ENCODE measurements around the gene TMSB4X. TPM values are rescaled to one million over a fixed set of nuclear protein-coding genes. Genes with fewer than 3 reads are reported as not detected.

TMSB4X gene
- total RNA-seq, 1 donor from 2014 or later = 4,388 TPM

- FAIRE-seq = no peak
- H3K9me3 Mint-ChIP-seq (ENCODE audit: unreplicated experiment) = no peaks in the 10 kb centered on the region
Observed at GRCh38 chrX:12954376-12954775, 20.5 kb upstream of the TMSB4X start.

GRCh38 chrX:12954981-12955380 is 19.9 kb upstream of the TMSB4X start:
- Histone ChIP-seq H3K79me2 (ENCODE audit: insufficient read depth, low read length) (no peaks in the 10 kb centered on the region), H3K9me3 (ENCODE audit: insufficient read depth, low read depth, low read length) (no peaks in the 10 kb centered on the region), H4K20me1 (ENCODE audit: insufficient read depth, low read length) (no peaks in the 10 kb centered on the region), H3K27ac (ENCODE audit: low read depth, low read length) (no peak overlapping the region), H3K4me3 (ENCODE audit: insufficient read depth, low read depth, low read length) (no peak overlapping the region), H3K4me1 (ENCODE audit: insufficient read depth, low read length) (peaks cover 22% of the 10 kb centered on the region), H3K9ac (ENCODE audit: low read length) (no peak overlapping the region), H3K27me3 (ENCODE audit: insufficient read depth, low read length) (no peaks in the 10 kb centered on the region), H2AFZ (ENCODE audit: low read depth, low read length) (no peak overlapping the region), H3K4me2 (ENCODE audit: low read length) (no peak overlapping the region), H3K36me3 (ENCODE audit: insufficient read depth, low read length) (no peaks in the 10 kb centered on the region)
- TF ChIP-seq EZH2 (IDR thresholded peaks at IDR 0.05; ENCODE audit: insufficient read depth, low read length) (no peak), CTCF (IDR thresholded peaks at IDR 0.05; ENCODE audit: insufficient read depth, low read depth, low read length) (no peak)
- Mint-ChIP-seq H3K4me1 (ENCODE audit: low read depth, unreplicated experiment) (peaks cover 23% of the 10 kb centered on the region), H3K27ac (ENCODE audit: unreplicated experiment) (peak overlapping the region; percentile 53), H3K27me3 (ENCODE audit: low read depth, unreplicated experiment) (no peaks in the 10 kb centered on the region), H3K9me3 (ENCODE audit: unreplicated experiment) (no peaks in the 10 kb centered on the region), H3K36me3 (ENCODE audit: low read depth, unreplicated experiment) (no peaks in the 10 kb centered on the region), H3K4me3 (ENCODE audit: unreplicated experiment) (no peak overlapping the region)
- FAIRE-seq = no peak
- no peak for DNase-seq (ENCODE audit: low read depth)

More at GRCh38 chrX:12954376-12954775, 20.5 kb upstream of the TMSB4X start:
- no peak overlapping the region for H3K27ac Mint-ChIP-seq (ENCODE audit: unreplicated experiment)
- H3K9ac ChIP-seq (ENCODE audit: low read length) = no peak overlapping the region
- no peak overlapping the region for H2AFZ ChIP-seq (ENCODE audit: low read depth, low read length)
- peaks cover 28% of the 10 kb centered on the region for H3K4me1 ChIP-seq (ENCODE audit: insufficient read depth, low read length)
- DNase-seq (ENCODE audit: low read depth) = no peak
- no peaks in the 10 kb centered on the region for H3K27me3 ChIP-seq (ENCODE audit: insufficient read depth, low read length)
- no peaks in the 10 kb centered on the region for H3K27me3 Mint-ChIP-seq (ENCODE audit: low read depth, unreplicated experiment)
- TF ChIP-seq CTCF (IDR thresholded peaks at IDR 0.05; ENCODE audit: insufficient read depth, low read depth, low read length) = no peak
- TF ChIP-seq EZH2 (IDR thresholded peaks at IDR 0.05; ENCODE audit: insufficient read depth, low read length) = no peak
- H3K4me3 ChIP-seq (ENCODE audit: insufficient read depth, low read depth, low read length) = no peak overlapping the region
- H3K4me1 Mint-ChIP-seq (ENCODE audit: low read depth, unreplicated experiment) = peaks cover 29% of the 10 kb centered on the region
- no peaks in the 10 kb centered on the region for H3K79me2 ChIP-seq (ENCODE audit: insufficient read depth, low read length)
- no peak overlapping the region for H3K4me2 ChIP-seq (ENCODE audit: low read length)
- no peak overlapping the region for H3K4me3 Mint-ChIP-seq (ENCODE audit: unreplicated experiment)
- H3K27ac ChIP-seq (ENCODE audit: low read depth, low read length) = no peak overlapping the region
- no peaks in the 10 kb centered on the region for H4K20me1 ChIP-seq (ENCODE audit: insufficient read depth, low read length)
- H3K36me3 Mint-ChIP-seq (ENCODE audit: low read depth, unreplicated experiment) = no peaks in the 10 kb centered on the region
- no peaks in the 10 kb centered on the region for H3K36me3 ChIP-seq (ENCODE audit: insufficient read depth, low read length)
- no peaks in the 10 kb centered on the region for H3K9me3 ChIP-seq (ENCODE audit: insufficient read depth, low read depth, low read length)

GRCh38 chrX:12955882-12956703 is 18.8 kb upstream of the TMSB4X start:
- DNase-seq (ENCODE audit: low read depth) = peak; percentile 74
- peak overlapping the region; percentile 10 for H3K4me3 ChIP-seq (ENCODE audit: insufficient read depth, low read depth, low read length)
- H3K27ac ChIP-seq (ENCODE audit: low read depth, low read length) = peak overlapping the region; percentile 93
- H2AFZ ChIP-seq (ENCODE audit: low read depth, low read length) = peak overlapping the region; percentile 68
- H3K9ac ChIP-seq (ENCODE audit: low read length) = peak overlapping the region; percentile 77
- H3K4me2 ChIP-seq (ENCODE audit: low read length) = peak overlapping the region; percentile 63
- Mint-ChIP-seq H3K27me3 (ENCODE audit: low read depth, unreplicated experiment) (no peaks in the 10 kb centered on the region), H3K36me3 (ENCODE audit: low read depth, unreplicated experiment) (no peaks in the 10 kb centered on the region), H3K27ac (ENCODE audit: unreplicated experiment) (peak overlapping the region; percentile 98), H3K9me3 (ENCODE audit: unreplicated experiment) (no peaks in the 10 kb centered on the region), H3K4me3 (ENCODE audit: unreplicated experiment) (no peak overlapping the region), H3K4me1 (ENCODE audit: low read depth, unreplicated experiment) (peaks cover 12% of the 10 kb centered on the region)
- peaks cover 14% of the 10 kb centered on the region for H3K4me1 ChIP-seq (ENCODE audit: insufficient read depth, low read length)
- no peaks in the 10 kb centered on the region for H3K9me3 ChIP-seq (ENCODE audit: insufficient read depth, low read depth, low read length)
- peak; percentile 89 for FAIRE-seq
- no peak for TF ChIP-seq CTCF (IDR thresholded peaks at IDR 0.05; ENCODE audit: insufficient read depth, low read depth, low read length)
- no peaks in the 10 kb centered on the region for H3K79me2 ChIP-seq (ENCODE audit: insufficient read depth, low read length)
- no peaks in the 10 kb centered on the region for H3K36me3 ChIP-seq (ENCODE audit: insufficient read depth, low read length)
- H4K20me1 ChIP-seq (ENCODE audit: insufficient read depth, low read length) = no peaks in the 10 kb centered on the region
- no peaks in the 10 kb centered on the region for H3K27me3 ChIP-seq (ENCODE audit: insufficient read depth, low read length)

Data from astrocyte (in vitro differentiated cells and primary cell).